Karpas-422 (cell line): ENCODE data around the gene PYHIN1. TPM values are rescaled to one million over a fixed set of nuclear protein-coding genes. Genes with fewer than 3 reads are reported as not detected.

ENCODE experiments used
- DNase-seq: peaks from one replicate; pipeline ENCODE4 v3.0.0-alpha.2; 2015
- H2AFZ ChIP-seq: fragments of 200-600 bp; sonication (generic); 2 replicates; pipeline ENCODE4 v1.6.1; 2014; ENCODE audit warnings: antibody characterized with exemption, low read length, mixed read lengths
- H3K27ac ChIP-seq: fragments of 200-600 bp; sonication (generic); 2 replicates; pipeline ENCODE4 v1.5.1; 2014; ENCODE audit warnings: mild to moderate bottlenecking, low read length, moderate library complexity
- H3K27me3 ChIP-seq: fragments of 200-600 bp; sonication (generic); 2 replicates; pipeline ENCODE4 v1.6.1; 2014; ENCODE audit warnings: low read length, mixed read lengths
- H3K36me3 ChIP-seq: fragments of 200-600 bp; sonication (generic); 2 replicates; pipeline ENCODE4 v1.6.1; 2014; ENCODE audit warnings: low read length, mixed read lengths; ENCODE audit not compliant: insufficient read depth
- H3K4me1 ChIP-seq: fragments of 200-600 bp; sonication (generic); 2 replicates; pipeline ENCODE4 v1.6.1; 2014; ENCODE audit warnings: mild to moderate bottlenecking, low read length, mixed read lengths
- H3K4me2 ChIP-seq: fragments of 200-600 bp; sonication (generic); 2 replicates; pipeline ENCODE4 v1.6.1; 2014; ENCODE audit warnings: low read length, low read depth, mild to moderate bottlenecking; ENCODE audit not compliant: poor library complexity, severe bottlenecking
- H3K4me3 ChIP-seq: fragments of 200-600 bp; sonication (generic); 2 replicates; pipeline ENCODE4 v1.5.1; 2014; ENCODE audit warnings: mild to moderate bottlenecking, antibody characterized with exemption, low read length, mixed read lengths
- H3K79me2 ChIP-seq: fragments of 200-600 bp; sonication (generic); 2 replicates; pipeline ENCODE4 v1.6.1; 2014; ENCODE audit warnings: mild to moderate bottlenecking, low read length, mixed read lengths
- H3K9ac ChIP-seq: fragments of 200-600 bp; sonication (generic); 2 replicates; pipeline ENCODE4 v1.6.0; 2014; ENCODE audit warnings: low read length
- H3K9me2 ChIP-seq: fragments of 200-600 bp; sonication (generic), shearing (Covaris generic); replicated peaks from 2 replicates; pipeline ENCODE4 v1.6.0; 2014; ENCODE audit warnings: mild to moderate bottlenecking, low read length, moderate library complexity; ENCODE audit not compliant: insufficient read depth
- H3K9me3 ChIP-seq: fragments of 300-700, 200-600 bp; sonication (generic); 2 replicates; pipeline ENCODE4 v1.6.1; 2014; ENCODE audit warnings: low read length, mixed read lengths
- H4K20me1 ChIP-seq: fragments of 200-600 bp; sonication (generic); 2 replicates; pipeline ENCODE4 v1.6.1; 2014; ENCODE audit warnings: mild to moderate bottlenecking, antibody characterized with exemption, low read length, low read depth; ENCODE audit not compliant: insufficient read depth
- total RNA-seq: library from RNA; depleted of rRNA; stranded (reverse); fragments of >200 nt; shearing (Covaris generic); gene quantifications from 2 replicates; pipeline ENCODE4 v1.2.3, GENCODE V29; 2014; ENCODE audit warnings: low replicate concordance

PYHIN1 gene
- total RNA-seq, 1 experiment from 2014 or later = not detected

- no peak overlapping the region for H3K9ac ChIP-seq
- no peak overlapping the region for H3K4me3 ChIP-seq
- H3K4me2 ChIP-seq = no peak overlapping the region
- H2AFZ ChIP-seq = no peak overlapping the region
- H3K4me1 ChIP-seq = no peaks in the 10 kb centered on the region
- no peaks in the 10 kb centered on the region for H3K27me3 ChIP-seq
- no peaks in the 10 kb centered on the region for H3K79me2 ChIP-seq
- no peak for DNase-seq
- no peaks in the 10 kb centered on the region for H3K9me3 ChIP-seq
- no peaks in the 10 kb centered on the region for H3K36me3 ChIP-seq
- no peak overlapping the region for H3K27ac ChIP-seq
- no peaks in the 10 kb centered on the region for H3K9me2 ChIP-seq
- no peaks in the 10 kb centered on the region for H4K20me1 ChIP-seq
Measured at GRCh38 chr1:158933621-158934020, 2.3 kb downstream of the PYHIN1 start.

DNA sequence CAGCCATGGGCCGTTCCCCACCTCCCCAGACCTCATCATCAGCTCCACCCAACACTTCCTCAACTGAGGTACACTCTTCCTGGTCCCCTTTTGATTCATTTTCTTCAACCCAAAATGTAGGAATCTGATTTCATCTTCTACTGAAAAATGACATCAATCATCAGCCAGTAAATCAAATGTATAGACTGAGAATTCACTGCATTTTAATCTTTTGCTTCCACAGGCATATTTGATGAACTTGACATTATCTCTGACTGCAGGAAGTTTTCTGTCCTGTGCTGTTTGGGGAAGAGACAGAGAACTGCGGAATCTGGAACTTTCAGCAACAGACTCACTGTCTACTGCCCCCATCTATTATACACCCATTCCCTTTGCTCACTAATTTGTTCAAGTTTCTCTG is 7.8 kb downstream of the PYHIN1 start:
- no peak for DNase-seq
- Histone ChIP-seq H3K79me2 (no peaks in the 10 kb centered on the region), H3K27ac (no peak overlapping the region), H3K27me3 (0 out of 2 replicates have a peak, but pooled peaks cover 3% of the 10 kb centered on the region), H3K4me1 (no peaks in the 10 kb centered on the region), H3K4me2 (no peak overlapping the region), H3K9ac (no peak overlapping the region), H2AFZ (no peak overlapping the region), H3K4me3 (no peak overlapping the region), H4K20me1 (no peaks in the 10 kb centered on the region), H3K9me2 (no peaks in the 10 kb centered on the region), H3K36me3 (no peaks in the 10 kb centered on the region), H3K9me3 (no peaks in the 10 kb centered on the region)

DNA sequence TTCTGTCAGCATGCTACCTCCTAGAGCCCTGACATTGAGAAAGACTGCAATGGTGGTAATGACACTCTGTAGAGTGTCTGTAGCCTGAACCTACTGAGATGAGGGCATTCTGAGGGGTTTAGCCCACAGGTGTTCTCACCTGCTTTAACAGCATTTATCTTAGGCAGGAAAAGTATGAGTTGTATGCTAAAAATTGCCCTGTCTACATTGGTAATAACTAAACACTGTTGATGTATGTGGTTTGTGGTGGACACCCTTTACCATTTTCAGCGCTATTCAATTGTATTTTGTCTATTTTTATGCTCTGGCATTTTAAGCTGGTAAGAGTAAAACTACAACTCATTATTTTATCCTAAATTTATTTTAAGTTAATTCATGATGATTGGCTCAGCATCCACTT is 10.0 kb downstream of the PYHIN1 start:
- Histone ChIP-seq H3K27me3 (0 out of 2 replicates have a peak, but pooled peaks cover 3% of the 10 kb centered on the region), H4K20me1 (no peaks in the 10 kb centered on the region), H2AFZ (no peak overlapping the region), H3K9me2 (no peaks in the 10 kb centered on the region), H3K9ac (no peak overlapping the region), H3K9me3 (no peaks in the 10 kb centered on the region), H3K36me3 (no peaks in the 10 kb centered on the region), H3K4me1 (no peaks in the 10 kb centered on the region), H3K4me2 (no peak overlapping the region), H3K4me3 (no peak overlapping the region), H3K79me2 (no peaks in the 10 kb centered on the region), H3K27ac (no peak overlapping the region)
- no peak for DNase-seq

GRCh38 chr1:158942490-158942889 is 11.1 kb downstream of the PYHIN1 start:
- Histone ChIP-seq H4K20me1 (no peaks in the 10 kb centered on the region), H3K36me3 (no peaks in the 10 kb centered on the region), H3K79me2 (no peaks in the 10 kb centered on the region), H3K4me3 (no peak overlapping the region), H3K9me3 (no peaks in the 10 kb centered on the region), H3K4me2 (no peak overlapping the region), H3K9ac (no peak overlapping the region), H2AFZ (no peak overlapping the region), H3K27ac (no peak overlapping the region), H3K27me3 (0 out of 2 replicates have a peak, but pooled peaks cover 3% of the 10 kb centered on the region), H3K9me2 (no peaks in the 10 kb centered on the region), H3K4me1 (no peaks in the 10 kb centered on the region)
- DNase-seq = no peak

GRCh38 chr1:158943059-158943458 is 11.7 kb downstream of the PYHIN1 start:
- Histone ChIP-seq H3K9me2 (no peaks in the 10 kb centered on the region), H3K4me1 (no peaks in the 10 kb centered on the region), H3K27ac (no peak overlapping the region), H2AFZ (no peak overlapping the region), H4K20me1 (no peaks in the 10 kb centered on the region), H3K9me3 (no peaks in the 10 kb centered on the region), H3K36me3 (no peaks in the 10 kb centered on the region), H3K79me2 (no peaks in the 10 kb centered on the region), H3K4me2 (no peak overlapping the region), H3K9ac (no peak overlapping the region), H3K4me3 (no peak overlapping the region), H3K27me3 (0 out of 2 replicates have a peak, but pooled peaks cover 3% of the 10 kb centered on the region)
- DNase-seq = no peak

- H3K4me3 ChIP-seq = no peak overlapping the region
- DNase-seq = no peak
- no peaks in the 10 kb centered on the region for H3K9me3 ChIP-seq
- H3K79me2 ChIP-seq = no peaks in the 10 kb centered on the region
- no peak overlapping the region for H3K9ac ChIP-seq
- H3K36me3 ChIP-seq = no peaks in the 10 kb centered on the region
- no peak overlapping the region for H2AFZ ChIP-seq
- no peaks in the 10 kb centered on the region for H3K9me2 ChIP-seq
- 0 out of 2 replicates have a peak, but pooled peaks cover 3% of the 10 kb centered on the region for H3K27me3 ChIP-seq
- H3K27ac ChIP-seq = no peak overlapping the region
- no peaks in the 10 kb centered on the region for H4K20me1 ChIP-seq
- no peaks in the 10 kb centered on the region for H3K4me1 ChIP-seq
- no peak overlapping the region for H3K4me2 ChIP-seq
Measured at GRCh38 chr1:158945061-158945460, 13.7 kb downstream of the PYHIN1 start.

- H3K9me2 ChIP-seq = no peaks in the 10 kb centered on the region
- no peaks in the 10 kb centered on the region for H4K20me1 ChIP-seq
- no peak overlapping the region for H3K9ac ChIP-seq
- H2AFZ ChIP-seq = no peak overlapping the region
- H3K27ac ChIP-seq = no peak overlapping the region
- H3K36me3 ChIP-seq = no peaks in the 10 kb centered on the region
- H3K9me3 ChIP-seq = no peaks in the 10 kb centered on the region
- no peak for DNase-seq
- no peaks in the 10 kb centered on the region for H3K27me3 ChIP-seq
- H3K4me2 ChIP-seq = no peak overlapping the region
- H3K4me3 ChIP-seq = no peak overlapping the region
- H3K79me2 ChIP-seq = no peaks in the 10 kb centered on the region
- no peaks in the 10 kb centered on the region for H3K4me1 ChIP-seq
Measured at GRCh38 chr1:158946785-158947184, 15.4 kb downstream of the PYHIN1 start.

DNA sequence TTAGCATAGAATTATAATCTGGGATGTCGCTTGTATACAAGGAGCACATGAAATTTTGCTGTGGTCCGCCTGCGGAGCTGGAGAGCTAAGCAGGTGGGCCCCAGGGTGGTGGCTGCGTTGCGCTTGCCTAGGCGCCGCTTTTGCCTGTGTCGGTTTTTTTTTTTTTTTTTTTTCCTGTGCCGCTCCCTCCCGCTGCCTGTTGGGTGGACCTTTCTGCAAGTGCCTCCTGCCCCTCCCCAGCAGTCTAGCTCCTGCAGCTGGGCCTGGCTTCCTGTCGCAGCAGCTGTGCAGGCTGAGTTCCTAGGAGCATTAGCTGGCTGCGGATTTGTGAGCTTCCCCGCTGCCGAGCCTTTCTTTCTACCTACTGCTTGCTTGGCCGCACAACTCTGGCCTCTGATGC is 20.6 kb downstream of the PYHIN1 start:
- Histone ChIP-seq H4K20me1 (no peaks in the 10 kb centered on the region), H3K9ac (no peak overlapping the region), H3K27ac (no peak overlapping the region), H3K4me2 (no peak overlapping the region), H2AFZ (no peak overlapping the region), H3K79me2 (no peaks in the 10 kb centered on the region), H3K9me2 (no peaks in the 10 kb centered on the region), H3K27me3 (no peaks in the 10 kb centered on the region), H3K4me1 (0 out of 2 replicates have a peak, but pooled peaks cover 2% of the 10 kb centered on the region), H3K9me3 (no peaks in the 10 kb centered on the region), H3K4me3 (no peak overlapping the region), H3K36me3 (no peaks in the 10 kb centered on the region)
- no peak for DNase-seq

DNA sequence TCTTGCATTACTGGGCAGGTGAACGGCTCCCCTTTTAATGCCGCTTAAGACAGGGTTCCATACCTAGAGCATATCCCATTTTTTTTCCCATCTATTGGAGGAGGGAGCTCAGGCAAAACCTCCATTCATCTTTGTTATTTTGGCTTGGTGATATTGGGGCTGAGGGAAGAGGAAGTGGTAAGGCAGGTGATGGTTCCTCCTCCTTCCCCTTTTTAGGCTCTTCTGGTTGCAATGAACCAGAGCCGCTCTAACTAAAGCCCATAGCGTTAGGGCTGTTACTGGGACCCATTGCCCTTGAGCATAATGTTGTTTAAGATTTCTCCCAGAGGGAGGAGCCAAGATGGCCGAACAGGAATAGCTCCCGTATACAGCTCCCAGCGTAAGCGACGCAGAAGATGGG is 21.1 kb downstream of the PYHIN1 start:
- Histone ChIP-seq H3K4me1 (0 out of 2 replicates have a peak, but pooled peaks cover 2% of the 10 kb centered on the region), H4K20me1 (no peaks in the 10 kb centered on the region), H3K4me3 (no peak overlapping the region), H3K9me3 (no peaks in the 10 kb centered on the region), H3K9ac (no peak overlapping the region), H2AFZ (no peak overlapping the region), H3K4me2 (no peak overlapping the region), H3K36me3 (no peaks in the 10 kb centered on the region), H3K27ac (no peak overlapping the region), H3K27me3 (no peaks in the 10 kb centered on the region), H3K9me2 (no peaks in the 10 kb centered on the region), H3K79me2 (no peaks in the 10 kb centered on the region)
- peak; percentile 44 for DNase-seq
